ENCODE results near the gene SEMA7A. TPM values are rescaled to one million over a fixed set of nuclear protein-coding genes. Genes with fewer than 3 reads are reported as not detected.
"Not testable (repeated sequence)": the region's sequence is repeated elsewhere in the genome, so short reads cannot be mapped to it uniquely, and the experiment has no call there.

Gene SEMA7A
- total and polyA plus RNA-seq, 2 experiments from 2014 or later = 2.4 to 9.5 TPM

- no peak for DNase-seq (ENCODE audit: low spot score)
- TF ChIP-seq EZH2phosphoT487 (IDR thresholded peaks at IDR 0.05; ENCODE audit: low read depth, severe bottlenecking, unreplicated experiment) = no peak
- TF ChIP-seq CTCF (IDR thresholded peaks at IDR 0.05; ENCODE audit: poor library complexity) = no peak
- no peak for TF ChIP-seq EZH2 (IDR thresholded peaks at IDR 0.05; ENCODE audit: borderline replicate concordance)
- H3K79me2 ChIP-seq = peaks cover 20% of the 10 kb centered on the region
- no peak overlapping the region for H2AFZ ChIP-seq
- no peak overlapping the region for H3K4me3 ChIP-seq
- H3K9me2 ChIP-seq (replicated peaks; ENCODE audit: insufficient read depth) = no peaks in the 10 kb centered on the region
- no peaks in the 10 kb centered on the region for H3K36me3 ChIP-seq (replicated peaks; ENCODE audit: insufficient read depth, low read depth)
- H3K9me3 ChIP-seq (ENCODE audit: low read depth) = no peaks in the 10 kb centered on the region
- H3K4me2 ChIP-seq = no peak overlapping the region
- 96% methylated on average over 3 of the region's 3 CpGs for WGBS (ENCODE audit: low lambda C conversion rate, missing lambda C conversion rate)
- H4K20me1 ChIP-seq (ENCODE audit: insufficient read depth, poor library complexity, severe bottlenecking) = no peaks in the 10 kb centered on the region
- H3K27me3 ChIP-seq = no peaks in the 10 kb centered on the region
- H3K4me1 ChIP-seq (ENCODE audit: insufficient read depth) = no peaks in the 10 kb centered on the region
- no peak overlapping the region for H3K27ac ChIP-seq
Measured at GRCh38 chr15:74458473-74458872, 24.7 kb upstream of the SEMA7A start.

DNA sequence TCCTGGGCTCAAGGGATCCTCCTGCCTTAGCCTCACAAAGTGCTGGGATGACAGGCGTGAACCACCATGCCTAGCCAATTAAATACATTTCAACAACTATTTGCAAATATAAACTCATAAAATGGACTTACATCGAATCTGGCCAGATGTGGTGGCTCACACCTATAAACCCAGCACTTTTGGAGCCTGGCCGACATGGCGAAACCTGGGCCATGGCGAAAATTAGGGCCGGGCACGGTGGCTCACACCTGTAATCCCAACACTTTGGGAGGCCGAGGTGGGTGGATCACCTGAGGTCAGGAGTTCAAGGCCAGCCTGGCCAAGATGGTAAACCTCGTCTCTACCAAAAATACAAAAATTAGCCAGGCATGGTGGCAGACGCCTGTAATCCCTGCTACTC is 23.3 kb upstream of the SEMA7A start:
- H3K4me2 ChIP-seq; H3K9me2 ChIP-seq (replicated peaks; ENCODE audit: insufficient read depth); H3K4me3 ChIP-seq; H3K79me2 ChIP-seq; H3K9me3 ChIP-seq (ENCODE audit: low read depth); H2AFZ ChIP-seq; H4K20me1 ChIP-seq (ENCODE audit: insufficient read depth, poor library complexity, severe bottlenecking); H3K27ac ChIP-seq; DNase-seq (ENCODE audit: low spot score); H3K36me3 ChIP-seq (replicated peaks; ENCODE audit: insufficient read depth, low read depth); H3K27me3 ChIP-seq; H3K4me1 ChIP-seq (ENCODE audit: insufficient read depth): not testable (repeated sequence)
- WGBS (ENCODE audit: low lambda C conversion rate, missing lambda C conversion rate) = 97% methylated on average over 10 of the region's 10 CpGs

GRCh38 chr15:74454764-74455500 is 21.2 kb upstream of the SEMA7A start:
- Histone ChIP-seq H3K79me2 (peaks cover 3% of the 10 kb centered on the region), H4K20me1 (ENCODE audit: insufficient read depth, poor library complexity, severe bottlenecking) (no peaks in the 10 kb centered on the region), H2AFZ (no peak overlapping the region), H3K36me3 (replicated peaks; ENCODE audit: insufficient read depth, low read depth) (no peaks in the 10 kb centered on the region), H3K27ac (no peak overlapping the region), H3K9me3 (ENCODE audit: low read depth) (no peaks in the 10 kb centered on the region), H3K4me3 (no peak overlapping the region), H3K27me3 (no peaks in the 10 kb centered on the region), H3K4me1 (ENCODE audit: insufficient read depth) (no peaks in the 10 kb centered on the region), H3K4me2 (no peak overlapping the region), H3K9me2 (replicated peaks; ENCODE audit: insufficient read depth) (no peaks in the 10 kb centered on the region)
- no peak for DNase-seq (ENCODE audit: low spot score)
- TF ChIP-seq EZH2phosphoT487 (IDR thresholded peaks at IDR 0.05; ENCODE audit: low read depth, severe bottlenecking, unreplicated experiment) (no peak), CTCF (IDR thresholded peaks at IDR 0.05; ENCODE audit: poor library complexity) (no peak), EZH2 (IDR thresholded peaks at IDR 0.05; ENCODE audit: borderline replicate concordance) (no peak)

DNA sequence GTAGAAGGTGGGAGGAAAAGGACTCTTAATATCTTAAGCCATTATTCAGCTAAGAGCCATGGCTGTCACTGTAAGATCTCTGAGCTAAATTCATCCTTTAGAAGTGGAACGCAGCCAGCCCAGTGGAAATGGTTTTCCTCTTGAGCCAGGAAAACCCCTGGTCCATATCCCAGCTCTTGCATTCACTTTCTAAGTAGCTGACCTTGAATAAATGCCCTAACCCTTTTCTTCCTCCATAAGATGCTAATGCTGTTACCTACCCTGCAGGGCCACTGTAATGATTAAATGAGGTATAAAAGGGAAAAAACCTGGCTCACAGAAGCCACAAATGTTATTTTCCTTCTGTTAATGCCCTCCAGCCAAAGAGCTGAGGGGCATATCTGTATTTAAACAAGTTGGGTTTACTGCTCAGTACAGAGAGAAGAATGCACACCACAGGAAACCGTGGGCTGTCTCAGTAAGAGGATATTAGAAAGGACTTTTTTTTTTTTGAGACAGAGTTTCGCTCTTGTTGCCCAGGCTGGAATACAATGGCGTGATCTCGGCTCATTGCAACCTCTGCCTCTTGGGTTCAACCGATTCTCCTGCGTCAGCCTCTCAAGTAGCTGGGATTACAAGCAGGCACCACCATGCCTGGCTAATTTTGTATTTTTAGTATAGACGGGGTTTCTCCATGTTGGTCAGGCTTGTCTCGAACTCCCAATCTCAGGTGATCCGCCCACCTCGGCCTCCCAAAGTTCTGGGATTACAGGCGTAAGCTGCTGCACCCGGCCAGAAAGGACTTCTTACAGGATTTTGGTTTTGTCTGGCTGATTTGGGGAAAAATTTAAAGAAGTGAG is 20.4 kb upstream of the SEMA7A start:
- H3K4me3 ChIP-seq = no peak overlapping the region
- DNase-seq (ENCODE audit: low spot score) = no peak
- H3K79me2 ChIP-seq = no peaks in the 10 kb centered on the region
- H3K27me3 ChIP-seq = no peaks in the 10 kb centered on the region
- no peaks in the 10 kb centered on the region for H3K36me3 ChIP-seq (replicated peaks; ENCODE audit: insufficient read depth, low read depth)
- no peak for TF ChIP-seq EZH2 (IDR thresholded peaks at IDR 0.05; ENCODE audit: borderline replicate concordance)
- no peaks in the 10 kb centered on the region for H3K9me2 ChIP-seq (replicated peaks; ENCODE audit: insufficient read depth)
- no peak overlapping the region for H3K4me2 ChIP-seq
- H3K9me3 ChIP-seq (ENCODE audit: low read depth) = no peaks in the 10 kb centered on the region
- WGBS (ENCODE audit: low lambda C conversion rate, missing lambda C conversion rate) = 92% methylated on average over 13 of the region's 13 CpGs
- H3K4me1 ChIP-seq (ENCODE audit: insufficient read depth) = no peaks in the 10 kb centered on the region
- no peak overlapping the region for H3K27ac ChIP-seq
- H4K20me1 ChIP-seq (ENCODE audit: insufficient read depth, poor library complexity, severe bottlenecking) = no peaks in the 10 kb centered on the region
- no peak overlapping the region for H2AFZ ChIP-seq

Measured in hepatocyte (in vitro differentiated cells).